Calu3 (cell line): ENCODE data around the gene DEFB132. TPM values are rescaled to one million over a fixed set of nuclear protein-coding genes. Genes with fewer than 3 reads are reported as not detected.
A peak's percentile ranks its signal among the peaks of the same experiment; 100 is the strongest.

Experiments used
- BruUV-seq: library from RNA; stranded (reverse); fragments of 400-500 nt; replicated peaks from 2 replicates; lab custom pipeline; 2021; lab: Mats Ljungman, UMichigan
- CTCF ChIA-PET: fragments of 300-600 bp; sonication (Branson Sonifier 250); formaldehyde crosslinking; loops from one replicate; lab custom pipeline; 2022; ENCODE audit warnings: antibody characterized with exemption; lab: Charles Lee
- DNase-seq: peaks from one replicate; pipeline ENCODE4 v3.0.0; 2022
- H3K27ac Mint-ChIP-seq: one replicate; pipeline ENCODE4 v1.8.0; 2022; ENCODE audit warnings: mixed read lengths; ENCODE audit not compliant: unreplicated experiment
- H3K27me3 Mint-ChIP-seq: one replicate; pipeline ENCODE4 v1.8.0; 2022; ENCODE audit warnings: mixed read lengths; ENCODE audit not compliant: unreplicated experiment
- H3K36me3 Mint-ChIP-seq: one replicate; pipeline ENCODE4 v1.8.0; 2022; ENCODE audit warnings: mild to moderate bottlenecking, moderate library complexity, mixed read lengths; ENCODE audit not compliant: insufficient read depth, unreplicated experiment
- H3K4me1 Mint-ChIP-seq: one replicate; pipeline ENCODE4 v1.8.0; 2022; ENCODE audit warnings: mild to moderate bottlenecking, low read depth, mixed read lengths; ENCODE audit not compliant: unreplicated experiment
- H3K4me3 Mint-ChIP-seq: one replicate; pipeline ENCODE4 v1.8.0; 2022; ENCODE audit warnings: mild to moderate bottlenecking, low read depth, moderate library complexity, mixed read lengths; ENCODE audit not compliant: unreplicated experiment
- H3K9me3 Mint-ChIP-seq: one replicate; pipeline ENCODE4 v1.8.0; 2022; ENCODE audit warnings: low read depth, mixed read lengths; ENCODE audit not compliant: unreplicated experiment
- CTCF ChIP-seq: fragments of 200-600 bp; IDR thresholded peaks from one replicate; pipeline ENCODE4 v1.8.0; 2022; ENCODE audit warnings: antibody characterized with exemption; ENCODE audit not compliant: unreplicated experiment
- intact Hi-C: fragments of 100-400 bp; cut with micrococcal nuclease; formaldehyde crosslinking; loops from one replicate; pipeline ENCODE4 v1.10.0; 2022; ENCODE audit not compliant: unreplicated experiment
- total RNA-seq: library from RNA; stranded (reverse); gene quantifications from 2 replicates; pipeline ENCODE4 v1.2.3, GENCODE V29; 2022

DEFB132 gene
- total RNA-seq, 1 experiment from 2014 or later, result not detected

DNA sequence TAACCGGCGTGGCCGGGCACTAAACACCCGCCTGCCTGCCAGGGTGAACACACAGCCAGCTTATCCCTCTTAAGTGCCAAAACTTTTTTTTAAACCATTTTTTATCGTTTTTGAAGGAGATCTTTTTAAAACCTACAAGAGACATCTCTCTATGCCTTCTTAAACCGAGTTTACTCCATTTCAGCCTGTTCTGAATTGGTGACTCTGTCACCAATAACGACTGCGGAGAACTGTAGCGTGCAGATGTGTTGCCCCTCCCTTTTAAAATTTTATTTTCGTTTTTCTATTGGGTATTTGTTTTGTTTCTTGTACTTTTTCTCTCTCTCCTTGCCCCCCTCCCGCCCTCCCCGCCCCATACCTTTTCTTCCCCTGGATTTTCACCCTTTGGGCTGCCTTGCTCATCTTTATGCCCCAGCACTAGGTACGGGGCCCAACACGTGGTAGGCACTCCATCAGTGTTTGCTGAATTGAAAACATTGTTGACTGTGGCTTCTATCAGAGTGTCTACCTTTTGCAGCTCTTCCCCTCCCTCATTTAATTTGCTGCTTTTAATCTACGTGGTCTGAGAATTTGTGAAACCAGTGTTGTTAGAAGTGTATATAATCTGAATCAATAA is 41.4 kb downstream of the DEFB132 start:
- BruUV-seq, result no TSS peak
- Mint-ChIP-seq H3K4me3 (peak overlapping the region; percentile 99), H3K27me3 (no peaks in the 10 kb centered on the region), H3K4me1 (peaks cover 32% of the 10 kb centered on the region), H3K36me3 (peaks cover 29% of the 10 kb centered on the region), H3K9me3 (no peaks in the 10 kb centered on the region), H3K27ac (peak overlapping the region; percentile 82)
- CTCF ChIA-PET, result interaction anchor here (0.9 to 1.2 kb wide), 2 partner anchors 21 to 25 kb away, joined by 3 to 4 read pairs; no protein-coding TSS in a partner anchor
- intact Hi-C loops, result loop anchor here (1.0 kb wide), 1 partner anchor 25 kb away; no protein-coding TSS in a partner anchor
- no peak for TF ChIP-seq CTCF
- no peak for DNase-seq

DNA sequence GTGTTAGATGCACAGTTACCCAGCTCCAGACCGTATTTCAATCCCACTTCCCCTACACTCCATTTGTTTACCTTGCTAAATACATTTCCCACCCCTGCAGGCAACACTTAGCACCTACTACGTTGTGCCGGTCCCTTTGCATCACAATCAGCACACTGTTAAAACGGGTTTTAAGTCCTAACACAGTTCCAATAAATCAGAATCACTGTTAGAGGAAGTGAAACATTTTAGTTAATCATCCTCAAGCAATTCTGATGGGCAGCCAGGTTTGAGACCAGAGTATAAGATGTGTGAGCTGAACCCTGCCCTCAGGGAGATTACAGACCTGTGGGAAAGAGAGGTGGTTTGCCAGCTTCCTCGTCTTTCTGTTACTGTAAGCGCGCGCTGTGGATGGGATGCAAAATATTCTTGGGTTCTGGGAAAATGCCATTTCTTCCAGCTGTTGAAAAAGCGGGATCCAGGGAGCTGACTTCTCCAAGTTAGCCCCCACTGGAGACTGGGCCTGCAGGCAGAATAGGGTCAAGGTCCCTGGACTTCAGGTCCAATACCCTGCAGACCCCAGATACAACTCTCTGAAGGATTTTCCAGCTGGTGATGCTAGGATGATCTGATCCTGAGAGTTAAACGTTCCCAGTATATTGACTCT is 42.9 kb downstream of the DEFB132 start:
- no TSS peak for BruUV-seq
- H3K27ac Mint-ChIP-seq, result no peak overlapping the region
- intact Hi-C loops, result no loop called here
- no peak for DNase-seq
- H3K36me3 Mint-ChIP-seq, result peaks cover 29% of the 10 kb centered on the region
- H3K27me3 Mint-ChIP-seq, result no peaks in the 10 kb centered on the region
- peaks cover 32% of the 10 kb centered on the region for H3K4me1 Mint-ChIP-seq
- peak overlapping the region; percentile 99 for H3K4me3 Mint-ChIP-seq
- CTCF ChIA-PET, result interaction anchor here (1.0 kb wide), 1 partner anchor 30 kb away, joined by 3 read pairs; no protein-coding TSS in a partner anchor
- TF ChIP-seq CTCF, result no peak
- H3K9me3 Mint-ChIP-seq, result no peaks in the 10 kb centered on the region

DNA sequence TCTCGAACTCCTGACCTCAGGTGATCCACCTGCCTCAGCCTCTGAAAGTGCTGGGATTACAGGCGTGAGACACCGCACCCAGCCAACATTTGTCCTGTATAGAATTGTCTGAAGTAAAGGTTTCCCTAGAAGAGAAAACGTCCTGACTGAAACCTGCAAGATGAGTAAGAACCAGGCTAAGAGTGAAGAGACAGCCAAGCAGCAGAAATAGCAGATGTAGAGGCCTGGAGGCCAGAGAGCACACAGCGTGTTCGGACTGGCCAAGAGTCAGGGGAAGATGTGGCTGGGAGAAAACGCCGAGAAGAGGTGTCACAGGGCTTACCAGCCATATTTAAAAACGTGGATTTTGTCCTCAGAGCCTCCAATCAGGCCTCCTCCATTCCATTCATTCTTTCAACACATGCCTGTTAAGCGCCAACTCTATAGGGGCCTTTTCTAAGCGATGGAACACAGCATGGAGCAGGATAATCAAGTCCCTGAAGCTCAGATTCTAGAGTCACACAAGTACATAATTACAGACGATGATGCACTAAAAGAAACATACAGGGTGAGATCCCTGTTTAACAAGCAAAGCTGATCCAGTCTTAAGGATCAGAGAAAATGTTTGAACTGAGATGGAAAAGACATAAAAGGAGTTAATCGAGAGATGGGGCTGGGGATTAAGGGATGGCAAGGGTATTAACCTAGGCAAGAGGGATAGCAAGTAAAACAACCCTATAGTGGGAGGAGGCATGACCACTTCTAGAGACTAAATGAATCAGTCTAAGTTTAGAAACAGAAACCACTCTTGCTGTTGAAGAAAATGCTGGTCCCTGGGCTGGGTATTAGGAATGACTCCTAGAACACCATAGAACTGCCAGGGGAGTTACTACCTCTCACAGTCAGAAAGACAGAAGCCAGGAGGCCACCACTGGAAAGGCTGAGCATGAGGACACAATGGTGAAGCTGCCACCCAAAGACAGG is 44.6 kb downstream of the DEFB132 start:
- H3K4me1 Mint-ChIP-seq, result peaks cover 18% of the 10 kb centered on the region
- CTCF ChIA-PET, result no interaction called here
- H3K36me3 Mint-ChIP-seq, result peaks cover 24% of the 10 kb centered on the region
- TF ChIP-seq CTCF, result no peak
- no TSS peak for BruUV-seq
- no peaks in the 10 kb centered on the region for H3K27me3 Mint-ChIP-seq
- intact Hi-C loops, result no loop called here
- no peak for DNase-seq
- H3K9me3 Mint-ChIP-seq, result no peaks in the 10 kb centered on the region
- H3K4me3 Mint-ChIP-seq, result no peak overlapping the region
- no peak overlapping the region for H3K27ac Mint-ChIP-seq

DNA sequence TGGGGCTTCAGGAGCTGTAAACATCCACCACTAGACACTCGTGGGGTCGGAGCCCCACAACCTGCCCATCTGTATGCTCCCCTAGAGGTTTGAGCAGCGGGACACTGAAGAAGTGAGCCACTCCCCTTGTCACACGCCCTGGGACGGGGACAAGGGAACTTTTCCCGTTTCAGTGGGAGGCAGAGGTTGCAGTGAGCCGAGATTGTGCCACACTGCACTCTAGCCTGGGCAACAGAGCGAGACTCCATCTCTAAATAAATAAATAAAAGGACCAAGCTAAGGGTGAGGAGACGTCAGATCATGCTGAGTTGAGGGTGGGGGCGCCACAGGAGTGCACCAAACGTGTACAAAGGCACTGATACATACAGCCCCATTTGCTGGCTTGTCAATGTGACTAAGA is 48.2 kb downstream of the DEFB132 start:
- no peak for DNase-seq
- peaks cover 11% of the 10 kb centered on the region for H3K4me1 Mint-ChIP-seq
- intact Hi-C loops, result no loop called here
- H3K4me3 Mint-ChIP-seq, result no peak overlapping the region
- CTCF ChIA-PET, result no interaction called here
- BruUV-seq, result no TSS peak
- H3K27me3 Mint-ChIP-seq, result no peaks in the 10 kb centered on the region
- no peak for TF ChIP-seq CTCF
- H3K36me3 Mint-ChIP-seq, result no peaks in the 10 kb centered on the region
- H3K27ac Mint-ChIP-seq, result no peak overlapping the region
- no peaks in the 10 kb centered on the region for H3K9me3 Mint-ChIP-seq
